DLD1 (cell line): ENCODE results near the gene AP1G2.

ENCODE experiments used
- in situ Hi-C: cut with HindIII; loops from 2 replicates; pipeline ENCODE4 v1.10.0; 2017; ENCODE audit warnings: low sequenced_read_pairs

The AP1G2 gene

GRCh38 chr14:23520899-23521533, 46.6 kb downstream of the AP1G2 start:
- in situ Hi-C loops: no loop called here

GRCh38 chr14:23518709-23519108, 48.9 kb downstream of the AP1G2 start:
- in situ Hi-C loops: no loop called here

- in situ Hi-C loops: no loop called here
Observed at GRCh38 chr14:23517650-23518326, 49.8 kb downstream of the AP1G2 start.

- in situ Hi-C loops: no loop called here
Observed at GRCh38 chr14:23514644-23514957, 53.0 kb downstream of the AP1G2 start.

- in situ Hi-C loops: no loop called here
Observed at GRCh38 chr14:23513818-23514643, 53.6 kb downstream of the AP1G2 start.

- in situ Hi-C loops: no loop called here
Observed at GRCh38 chr14:23513005-23513817, 54.4 kb downstream of the AP1G2 start.

GRCh38 chr14:23512156-23512555, 55.4 kb downstream of the AP1G2 start:
- in situ Hi-C loops: no loop called here
